Vagina (tissue), 2 donors: ENCODE measurements around the gene SLC25A21.

ENCODE experiments used
- CTCF ChIP-seq, 3 experiments: fragments of 450-650 bp in 2 of 3; fragments of 200-600 bp in 1 of 3; sonication (generic) in 1 of 3; IDR thresholded peaks; one replicate each; pipeline ENCODE4 v1.5.1; 2017 to 2019; ENCODE audit warnings: antibody characterized with exemption in 3 of 3, mild to moderate bottlenecking in 2 of 3, moderate library complexity in 2 of 3
- POLR2A ChIP-seq, 2 donors: fragments of 450-650 bp; IDR thresholded peaks; one replicate each; pipeline ENCODE4 v1.6.1; 2017; ENCODE audit warnings: antibody characterized with exemption in 2 of 2, mild to moderate bottlenecking in 2 of 2, moderate library complexity in 2 of 2
- POLR2AphosphoS5 ChIP-seq, 2 donors: sonication (generic); formaldehyde crosslinking; IDR thresholded peaks; one replicate each; pipeline ENCODE4 v1.9.0; 2017; ENCODE audit warnings: antibody characterized with exemption in 2 of 2, mild to moderate bottlenecking in 2 of 2, low read depth in 1 of 2; ENCODE audit not compliant: insufficient read depth in 1 of 2

DNA sequence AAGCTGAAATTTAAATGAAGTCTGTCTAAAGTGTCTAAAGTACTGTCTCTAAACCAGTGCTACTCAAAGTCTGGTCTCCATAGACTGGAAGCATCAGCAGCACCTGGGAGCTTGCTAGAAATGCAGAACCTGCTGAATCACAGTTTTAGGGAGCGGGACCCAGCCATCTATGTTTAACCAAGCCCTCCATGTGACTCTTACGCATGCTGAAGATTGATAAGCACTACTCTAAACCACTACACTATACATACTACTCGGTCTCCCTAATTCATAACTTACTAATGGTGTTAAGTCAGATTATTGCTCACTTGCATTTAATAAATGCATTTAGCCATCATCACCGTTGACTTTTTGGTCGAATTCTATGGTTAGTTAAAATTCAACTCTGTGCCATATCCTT is 88.8 kb downstream of the SLC25A21 start:
- TF ChIP-seq POLR2A (IDR thresholded peaks at IDR 0.05) (no peak), CTCF (IDR thresholded peaks at IDR 0.05) (no peak), POLR2AphosphoS5 (IDR thresholded peaks at IDR 0.05; ENCODE audit: insufficient read depth in 1 of 2, low read depth in 1 of 2) (no peak)
